Osteocyte (in vitro differentiated cells): ENCODE measurements around the gene SLC25A3. TPM values are rescaled to one million over a fixed set of nuclear protein-coding genes. Genes with fewer than 3 reads are reported as not detected.
"Not testable (repeated sequence)": the region's sequence is repeated elsewhere in the genome, so short reads cannot be mapped to it uniquely, and the experiment has no call there.

Source experiments
- DNase-seq: peaks from one replicate; pipeline ENCODE4 v3.0.0; 2021; ENCODE audit warnings: mixed read lengths; ENCODE audit not compliant: unreplicated experiment; ENCODE audit errors: extremely low spot score
- H3K27ac Mint-ChIP-seq: one replicate; pipeline ENCODE4 v1.8.0; 2021; ENCODE audit warnings: mild to moderate bottlenecking, mixed read lengths; ENCODE audit not compliant: unreplicated experiment
- H3K27me3 Mint-ChIP-seq: one replicate; pipeline ENCODE4 v1.8.0; 2021; ENCODE audit warnings: mixed read lengths; ENCODE audit not compliant: unreplicated experiment
- H3K36me3 Mint-ChIP-seq: one replicate; pipeline ENCODE4 v1.8.0; 2021; ENCODE audit warnings: mixed read lengths; ENCODE audit not compliant: unreplicated experiment
- H3K4me1 Mint-ChIP-seq: one replicate; pipeline ENCODE4 v1.8.0; 2021; ENCODE audit warnings: mixed read lengths; ENCODE audit not compliant: unreplicated experiment
- H3K4me3 Mint-ChIP-seq: one replicate; pipeline ENCODE4 v1.8.0; 2021; ENCODE audit warnings: mild to moderate bottlenecking, moderate library complexity, mixed read lengths; ENCODE audit not compliant: unreplicated experiment
- H3K9me3 Mint-ChIP-seq: one replicate; pipeline ENCODE4 v1.8.0; 2021; ENCODE audit warnings: mixed read lengths; ENCODE audit not compliant: unreplicated experiment
- CTCF ChIP-seq: fragments of 200-600 bp; sonication (generic); IDR thresholded peaks from 2 replicates; pipeline ENCODE4 v1.5.0; 2021; ENCODE audit warnings: antibody characterized with exemption, mild to moderate bottlenecking, moderate library complexity
- total RNA-seq: library from RNA; stranded (reverse); gene quantifications from 2 replicates; pipeline ENCODE4 v1.2.1, GENCODE V29; 2021

The SLC25A3 gene
- total RNA-seq, 1 donor from 2014 or later, result 583 TPM

- H3K9me3 Mint-ChIP-seq, result no peaks in the 10 kb centered on the region
- DNase-seq, result no peak
- peak overlapping the region; percentile 93 for H3K27ac Mint-ChIP-seq
- no peaks in the 10 kb centered on the region for H3K27me3 Mint-ChIP-seq
- TF ChIP-seq CTCF, result no peak
- H3K4me1 Mint-ChIP-seq, result peaks cover 34% of the 10 kb centered on the region
- peaks cover 22% of the 10 kb centered on the region for H3K36me3 Mint-ChIP-seq
- peak overlapping the region; percentile 83 for H3K4me3 Mint-ChIP-seq
Measured at GRCh38 chr12:98594050-98594835, 757 bp downstream of the SLC25A3 start.

- peak; percentile 17 for DNase-seq
- peaks cover 26% of the 10 kb centered on the region for H3K36me3 Mint-ChIP-seq
Measured at GRCh38 chr12:98595243-98595988, 1.9 kb downstream of the SLC25A3 start.

GRCh38 chr12:98597313-98597712 is 3.8 kb downstream of the SLC25A3 start:
- peak; percentile 8 for DNase-seq
- peaks cover 34% of the 10 kb centered on the region for H3K4me1 Mint-ChIP-seq
- not testable (repeated sequence) for H3K9me3 Mint-ChIP-seq, H3K4me3 Mint-ChIP-seq, H3K27me3 Mint-ChIP-seq, H3K27ac Mint-ChIP-seq
- peaks cover 39% of the 10 kb centered on the region for H3K36me3 Mint-ChIP-seq

More at GRCh38 chr12:98595243-98595988, 1.9 kb downstream of the SLC25A3 start:
- Mint-ChIP-seq H3K9me3 (no peaks in the 10 kb centered on the region), H3K4me1 (peaks cover 34% of the 10 kb centered on the region), H3K27me3 (no peaks in the 10 kb centered on the region), H3K4me3 (peak overlapping the region; percentile 83), H3K27ac (peak overlapping the region; percentile 93)
- no peak for TF ChIP-seq CTCF

- H3K27me3 Mint-ChIP-seq, result no peaks in the 10 kb centered on the region
- no peak for DNase-seq
- H3K36me3 Mint-ChIP-seq, result peaks cover 47% of the 10 kb centered on the region
- H3K4me1 Mint-ChIP-seq, result peaks cover 8% of the 10 kb centered on the region
- no peak for TF ChIP-seq CTCF
- no peaks in the 10 kb centered on the region for H3K9me3 Mint-ChIP-seq
- no peak overlapping the region for H3K4me3 Mint-ChIP-seq
- H3K27ac Mint-ChIP-seq, result no peak overlapping the region
Measured at GRCh38 chr12:98601924-98602323, 8.4 kb downstream of the SLC25A3 start.

GRCh38 chr12:98606359-98606988 is 13.0 kb downstream of the SLC25A3 start:
- Mint-ChIP-seq H3K4me3 (no peak overlapping the region), H3K36me3 (peaks cover 17% of the 10 kb centered on the region), H3K9me3 (no peaks in the 10 kb centered on the region), H3K4me1 (no peaks in the 10 kb centered on the region), H3K27ac (no peak overlapping the region), H3K27me3 (no peaks in the 10 kb centered on the region)
- peak; percentile 18 for TF ChIP-seq CTCF
- DNase-seq, result no peak
